ENCODE measurements around the gene EN1. TPM values are rescaled to one million over a fixed set of nuclear protein-coding genes. Genes with fewer than 3 reads are reported as not detected.

EN1 gene
- total and polyA plus RNA-seq, 8 donors = not detected

- intact Hi-C loops (cut with DNase I) = no loop called here
- no peaks in the 10 kb centered on the region for H3K4me1 ChIP-seq
- H3K9me3 ChIP-seq = no peaks in the 10 kb centered on the region
- no peak overlapping the region for H3K27ac ChIP-seq
- H3K36me3 ChIP-seq = no peaks in the 10 kb centered on the region
- H3K27me3 ChIP-seq = peaks cover 14 to 97% of the 10 kb centered on the region in 2 donors
- TF ChIP-seq CTCF (IDR thresholded peaks at IDR 0.05) = no peak
- no peak overlapping the region for H3K4me3 ChIP-seq
- no peak for DNase-seq
- ATAC-seq = no peak
These were observed 33.7 kb downstream of the EN1 start for GRCh38 chr2:118813601-118814339.

GRCh38 chr2:118813111-118813510 lies 34.3 kb downstream of the EN1 start:
- Histone ChIP-seq H3K36me3 (no peaks in the 10 kb centered on the region), H3K27me3 (peaks cover 21 to 97% of the 10 kb centered on the region in 2 donors), H3K4me1 (no peaks in the 10 kb centered on the region), H3K9me3 (no peaks in the 10 kb centered on the region), H3K4me3 (no peak overlapping the region), H3K27ac (no peak overlapping the region)
- TF ChIP-seq CTCF (IDR thresholded peaks at IDR 0.05) = no peak
- ATAC-seq = no peak
- no peak for DNase-seq
- intact Hi-C loops (cut with DNase I) = no loop called here

- Histone ChIP-seq H3K27ac (no peak overlapping the region), H3K9me3 (no peaks in the 10 kb centered on the region), H3K4me1 (no peaks in the 10 kb centered on the region), H3K27me3 (peaks cover 25 to 97% of the 10 kb centered on the region in 2 donors), H3K36me3 (no peaks in the 10 kb centered on the region), H3K4me3 (no peak overlapping the region)
- ATAC-seq = no peak
- no peak for DNase-seq
- intact Hi-C loops (cut with DNase I) = no loop called here
- no peak for TF ChIP-seq CTCF (IDR thresholded peaks at IDR 0.05)
These were observed 34.9 kb downstream of the EN1 start for GRCh38 chr2:118812552-118812951.

GRCh38 chr2:118811514-118812115 lies 35.8 kb downstream of the EN1 start:
- DNase-seq (no peak), ATAC-seq (no peak)
- Histone ChIP-seq H3K27ac (no peak overlapping the region), H3K9me3 (no peaks in the 10 kb centered on the region), H3K4me1 (no peaks in the 10 kb centered on the region), H3K27me3 (peaks cover 30 to 97% of the 10 kb centered on the region in 2 donors), H3K36me3 (no peaks in the 10 kb centered on the region), H3K4me3 (no peak overlapping the region)
- TF ChIP-seq CTCF (IDR thresholded peaks at IDR 0.05) = no peak
- intact Hi-C loops (cut with DNase I) = no loop called here

GRCh38 chr2:118810766-118811165 lies 36.7 kb downstream of the EN1 start:
- peaks cover 30 to 98% of the 10 kb centered on the region in 2 donors for H3K27me3 ChIP-seq
- no peaks in the 10 kb centered on the region for H3K4me1 ChIP-seq
- H3K27ac ChIP-seq = no peak overlapping the region
- ATAC-seq = no peak
- H3K4me3 ChIP-seq = no peak overlapping the region
- no peaks in the 10 kb centered on the region for H3K9me3 ChIP-seq
- H3K36me3 ChIP-seq = no peaks in the 10 kb centered on the region
- TF ChIP-seq CTCF (IDR thresholded peaks at IDR 0.05) = no peak
- DNase-seq = no peak
- intact Hi-C loops (cut with DNase I) = no loop called here

All from left lung (tissue), 10 donors.